ENCODE data around the gene GPATCH2L.
A peak's percentile ranks its signal among the peaks of the same experiment; 100 is the strongest.

The GPATCH2L gene

DNA sequence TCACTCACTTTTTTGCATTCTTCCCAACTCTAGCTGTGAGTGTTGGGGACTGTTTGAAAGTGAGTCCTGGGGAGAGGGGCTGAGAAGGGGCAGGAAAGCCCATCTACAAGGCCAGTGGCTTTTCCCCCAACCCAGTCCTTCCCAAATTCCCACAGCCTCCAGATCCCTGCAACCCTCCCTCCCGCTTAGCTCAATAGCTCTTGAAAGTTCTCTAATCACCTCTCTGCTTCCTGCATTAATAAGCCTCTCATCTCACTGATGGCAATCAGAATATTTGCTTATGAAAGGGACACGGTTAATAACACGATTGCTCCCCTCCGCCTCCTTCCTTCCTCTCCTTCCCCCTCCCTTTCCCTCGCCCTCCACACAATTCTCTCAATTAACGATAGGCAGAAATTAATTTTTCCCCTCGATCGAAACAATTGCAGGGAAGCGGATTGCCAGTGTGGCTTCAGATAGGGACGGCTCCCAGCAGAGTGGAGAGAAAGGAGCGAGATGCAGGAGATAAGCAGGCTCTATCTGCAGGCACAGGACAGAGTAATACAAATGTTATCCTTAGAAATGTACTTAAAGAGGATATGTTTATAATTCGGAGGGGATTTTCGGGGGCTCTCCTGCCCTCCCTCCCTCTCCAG, 15.1 kb upstream of the GPATCH2L start:
- DNase-seq = no peak

- no peak for DNase-seq
Observed at GRCh38 chr14:76138119-76138757, 13.5 kb upstream of the GPATCH2L start.

- DNase-seq = no peak
Observed at GRCh38 chr14:76138758-76139723, 12.7 kb upstream of the GPATCH2L start.

GRCh38 chr14:76143642-76144041, 8.1 kb upstream of the GPATCH2L start:
- no peak for DNase-seq

GRCh38 chr14:76146976-76147375, 4.7 kb upstream of the GPATCH2L start:
- no peak for DNase-seq

- DNase-seq = no peak
Observed at GRCh38 chr14:76149196-76149595, 2.5 kb upstream of the GPATCH2L start.

DNA sequence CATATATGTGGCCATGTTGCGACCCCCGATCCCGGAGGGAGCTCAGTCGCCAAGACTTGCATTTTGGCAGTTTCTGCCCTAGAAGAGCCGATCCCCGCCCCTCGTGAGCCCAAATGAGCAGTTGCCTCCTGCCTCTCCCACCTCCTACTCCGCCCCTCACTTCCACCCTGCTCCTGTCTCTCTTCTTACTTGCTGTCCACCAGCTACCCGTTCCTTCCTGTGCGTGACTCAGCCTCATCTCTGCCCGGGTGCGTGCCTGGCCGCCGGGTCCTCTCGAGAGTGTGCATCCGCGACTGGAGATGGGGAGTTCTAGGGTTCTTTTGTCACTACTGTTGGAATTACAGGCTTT, 585 bp downstream of the GPATCH2L start:
- peak; percentile 57 for DNase-seq

GRCh38 chr14:76153919-76154318, 2.2 kb downstream of the GPATCH2L start:
- DNase-seq = no peak

- DNase-seq = no peak
Observed at GRCh38 chr14:76154539-76155126, 2.9 kb downstream of the GPATCH2L start.

- DNase-seq = no peak
Observed at GRCh38 chr14:76163668-76164363, 12.1 kb downstream of the GPATCH2L start.

DNA sequence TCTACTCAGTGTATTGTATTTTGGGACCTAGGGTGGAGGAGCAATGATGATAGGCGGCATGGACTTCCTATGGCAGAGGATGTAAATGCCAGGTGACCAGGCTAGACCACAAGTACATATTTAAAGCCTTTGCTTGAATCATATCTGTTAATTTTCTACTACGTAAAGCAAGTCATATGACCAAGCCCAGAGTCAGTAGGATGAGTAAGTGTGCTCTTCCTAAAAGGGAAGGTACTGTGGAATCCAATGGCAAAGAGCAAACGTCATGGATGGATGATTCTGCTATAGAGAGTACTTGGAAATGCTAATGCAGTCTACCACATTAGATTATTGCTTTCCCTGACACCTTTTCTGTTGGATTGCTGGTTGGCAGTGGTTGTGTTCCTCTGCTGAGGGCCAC, 16.8 kb downstream of the GPATCH2L start:
- DNase-seq = no peak

DNA sequence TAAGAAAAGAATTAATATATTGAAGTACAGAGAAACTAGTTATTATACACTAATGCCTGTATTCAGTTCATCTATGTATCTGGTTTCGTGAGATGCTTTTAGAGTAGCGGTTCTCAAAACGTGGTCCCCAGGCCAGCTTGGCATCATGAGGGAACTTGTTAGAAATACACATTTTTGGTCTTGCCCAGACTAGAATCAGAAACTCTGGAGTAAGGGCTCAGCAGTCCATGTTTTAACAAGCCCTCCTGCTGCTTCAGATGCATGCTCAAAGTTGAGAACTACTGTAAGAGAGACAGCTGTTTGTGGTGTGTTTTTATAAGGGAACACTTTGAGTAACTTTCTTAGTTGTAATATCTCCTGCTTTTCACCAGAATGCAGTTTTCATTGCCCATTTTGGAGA, 18.1 kb downstream of the GPATCH2L start:
- no peak for DNase-seq

DNA sequence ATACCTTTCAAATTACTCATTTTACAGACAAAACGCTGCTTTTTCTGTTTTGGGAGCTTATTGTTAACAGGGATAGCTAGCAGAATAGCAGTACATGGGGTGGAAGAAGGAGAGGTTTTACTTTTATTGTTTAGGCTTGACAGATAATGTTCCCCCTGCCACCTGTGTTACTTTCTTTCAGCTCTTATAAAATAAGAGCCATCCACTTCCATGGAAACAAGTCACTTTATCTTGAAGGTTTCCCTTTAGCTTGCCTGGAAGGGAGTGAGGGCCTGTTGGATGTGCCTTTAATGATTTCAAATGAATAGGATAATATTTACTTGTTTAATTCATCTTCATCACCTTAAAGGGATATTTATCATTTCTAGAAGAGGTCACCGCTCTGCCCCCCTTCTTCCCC, 23.3 kb downstream of the GPATCH2L start:
- DNase-seq = no peak

- no peak for DNase-seq
Observed at GRCh38 chr14:76175942-76176341, 24.2 kb downstream of the GPATCH2L start.

GRCh38 chr14:76181546-76181945, 29.8 kb downstream of the GPATCH2L start:
- DNase-seq = no peak

GRCh38 chr14:76186308-76187027, 34.7 kb downstream of the GPATCH2L start:
- DNase-seq = no peak

DNA sequence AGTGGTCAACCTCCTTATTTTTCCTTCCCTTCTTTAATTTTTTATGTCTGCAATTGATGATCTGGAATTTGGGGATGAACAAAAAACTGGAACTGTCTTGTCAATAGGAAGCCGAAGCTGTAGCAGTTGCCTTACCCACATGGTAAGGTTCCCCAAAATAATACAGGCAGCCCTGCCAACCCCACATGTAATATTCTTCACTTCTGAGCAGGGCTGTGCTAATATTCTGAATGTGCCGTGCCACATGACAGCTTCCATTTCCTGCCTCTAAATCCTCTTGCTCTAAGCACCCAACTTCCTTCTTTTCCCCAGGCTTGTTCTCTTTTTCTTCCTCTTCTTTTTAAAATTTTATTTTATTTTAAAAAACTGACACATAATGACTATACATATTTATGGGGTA, 39.6 kb downstream of the GPATCH2L start:
- no peak for DNase-seq

DNA sequence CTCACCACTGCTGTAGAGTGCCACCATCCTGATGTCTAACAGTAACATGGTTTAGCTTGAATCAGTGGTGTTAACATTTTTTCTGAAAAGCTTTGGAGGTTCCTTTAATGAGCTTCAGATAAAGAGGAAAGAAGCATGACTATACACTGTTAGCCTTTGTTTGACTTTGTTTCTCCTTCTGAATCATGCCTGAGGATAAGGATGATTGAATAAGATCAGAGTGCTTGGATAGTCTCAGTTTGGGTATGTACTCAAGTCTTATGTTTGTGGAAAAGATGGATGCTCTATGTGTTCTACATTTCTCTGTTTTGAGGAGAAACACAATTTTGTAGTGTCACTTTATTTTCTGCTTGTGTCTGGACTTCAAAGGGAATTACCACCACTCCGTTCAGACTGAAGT, 42.0 kb downstream of the GPATCH2L start:
- DNase-seq = no peak

- DNase-seq = no peak
Observed at GRCh38 chr14:76194327-76194726, 42.6 kb downstream of the GPATCH2L start.

DNA sequence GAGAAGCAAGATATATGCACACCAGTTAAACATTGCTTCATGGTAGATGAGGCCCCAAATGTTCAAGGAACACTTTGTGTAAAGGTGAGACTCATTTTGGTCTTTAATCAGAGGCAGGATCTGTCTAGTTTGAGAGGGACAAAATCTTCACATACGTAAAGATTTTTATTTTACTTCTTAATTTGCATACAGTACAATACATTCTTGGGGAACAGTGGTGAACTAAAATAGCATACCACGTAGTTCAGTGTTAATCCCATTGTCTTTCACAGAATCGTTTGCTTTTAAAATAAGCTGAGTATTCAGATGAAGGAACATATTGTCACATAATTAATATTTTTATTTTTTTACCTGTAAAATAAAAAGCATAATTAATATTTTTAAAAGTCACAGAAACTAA, 43.3 kb downstream of the GPATCH2L start:
- DNase-seq = no peak

DNA sequence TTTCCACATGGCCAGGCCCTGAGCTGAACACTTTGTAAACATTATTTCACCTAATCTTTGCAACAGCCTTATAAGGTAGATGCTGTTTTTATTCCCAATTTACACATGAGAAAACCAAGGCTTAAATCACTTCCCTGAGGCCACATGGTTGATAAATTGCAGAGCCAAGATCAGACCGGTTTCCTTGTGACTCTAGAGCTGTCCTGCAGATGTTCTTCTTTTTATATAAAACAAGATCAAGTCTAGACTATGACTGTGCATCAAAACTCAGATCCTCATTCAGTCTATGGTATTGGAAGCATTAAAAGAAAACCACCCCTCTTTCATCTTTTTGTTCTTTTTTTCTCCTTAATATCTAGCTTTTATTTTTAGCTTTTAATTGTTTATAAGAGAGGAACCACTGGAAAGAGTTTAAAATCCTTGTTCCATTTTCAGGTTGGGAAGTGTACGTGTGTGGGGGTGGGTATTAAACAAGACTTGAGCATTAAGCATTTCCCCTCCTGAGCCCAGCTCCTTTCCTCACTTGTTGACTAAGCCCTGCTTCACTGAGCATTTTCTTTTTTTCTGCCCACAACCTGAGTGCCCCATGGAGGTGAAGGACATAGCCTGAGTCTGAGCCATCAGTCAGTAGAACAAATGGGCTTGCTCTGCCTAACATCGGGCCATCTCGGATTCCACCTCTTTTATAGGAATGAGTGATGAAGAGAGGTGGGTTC, 45.4 kb downstream of the GPATCH2L start:
- DNase-seq = no peak

All from activated gamma-delta T cell (primary cell).